Aorta (tissue), 5 donors: ENCODE data around the gene KEAP1. TPM values are rescaled to one million over a fixed set of nuclear protein-coding genes. Genes with fewer than 3 reads are reported as not detected.
A peak's percentile ranks its signal among the peaks of the same experiment; 100 is the strongest.
"Not testable (repeated sequence)": the region's sequence is repeated elsewhere in the genome, so short reads cannot be mapped to it uniquely, and the experiment has no call there.

Source experiments
- ATAC-seq: fragments of 200-7000 bp; cut with Tn5 transposase; one replicate; pipeline ENCODE4 v1.9.1; 2022; ENCODE audit warnings: moderate library complexity; ENCODE audit not compliant: low FRiP score
- DNase-seq, 2 donors: peaks; one replicate each; pipeline ENCODE4 v3.0.0-alpha.2; 2020
- H3K27ac ChIP-seq, 2 donors: one replicate each; pipeline ENCODE4 v1.5.1; 2013; ENCODE audit warnings: low read length in 2 of 2, mild to moderate bottlenecking in 2 of 2, moderate library complexity in 2 of 2, control low read depth in 1 of 2, inconsistent platforms in 1 of 2, low read depth in 1 of 2
- H3K27me3 ChIP-seq, 2 donors: one replicate each; pipeline ENCODE4 v1.6.1; 2013; ENCODE audit warnings: control low read depth in 1 of 2, low read length in 1 of 2, mild to moderate bottlenecking in 1 of 2, moderate library complexity in 1 of 2; ENCODE audit not compliant: insufficient read depth in 2 of 2, control insufficient read depth in 1 of 2
- H3K36me3 ChIP-seq, 2 donors: one replicate each; pipeline ENCODE4 v1.6.1; 2013; ENCODE audit warnings: control low read depth in 1 of 2, low read length in 1 of 2, mild to moderate bottlenecking in 1 of 2; ENCODE audit not compliant: insufficient read depth in 2 of 2, control insufficient read depth in 1 of 2
- H3K4me1 ChIP-seq, 2 donors: one replicate each; pipeline ENCODE4 v1.6.1; 2013; ENCODE audit warnings: low read length in 2 of 2, control low read depth in 1 of 2, mild to moderate bottlenecking in 1 of 2, moderate library complexity in 1 of 2; ENCODE audit not compliant: insufficient read depth in 2 of 2, control insufficient read depth in 1 of 2
- H3K4me3 ChIP-seq, 2 donors: one replicate each; pipeline ENCODE4 v1.5.1; 2013; ENCODE audit warnings: low read length in 2 of 2, control low read depth in 1 of 2, mild to moderate bottlenecking in 1 of 2
- H3K9me3 ChIP-seq: one replicate; pipeline ENCODE4 v1.6.1; 2013; ENCODE audit warnings: mild to moderate bottlenecking, low read length; ENCODE audit not compliant: control insufficient read depth
- WGBS, 2 donors: extraction: QIAGEN DNeasy Blood & Tissue Kit; methylation state at CpG; one replicate each; pipeline ENCODE4 v1.1.7; 2013; 5-methylcytosine and 5-hydroxymethylcytosine counted together
- intact Hi-C, 2 donors: fragments of 100-400 bp; cut with DNase I; formaldehyde crosslinking; loops; one replicate each; pipeline versions ENCODE4 v1.14.2 to v1.15.0; 2022
- long read RNA-seq, 2 donors: library from polyadenylated mRNA; unstranded; transcript quantifications; one replicate each; pipeline ENCODE4 v2.0.0, GENCODE V29; 2020 to 2021
- polyA plus RNA-seq, 2 donors: library from polyadenylated mRNA; stranded (reverse); fragments of 200-250 nt; gene quantifications; one replicate each; pipeline ENCODE4 v1.2.3, GENCODE V29; 2013
- total RNA-seq, 2 donors: library from RNA; stranded (reverse); fragmentation: NEBNext Ultra II Directional; extraction: Animal tissue kit (Norgen Biotek cat#: 25700); gene quantifications; one replicate each; pipeline ENCODE4 v1.2.1, GENCODE V29; 2021
- donor health status: healthy with polysubstance abuse.
- donor health status: Bipolar disorder and iron deficiency.
- donor health status: DM: no; HTN: no; CAD: no.
- donor health status: DM: no; HTN: no; CAD: no.
- donor health status: DM: yes; HTN: yes; CAD: no.

Gene KEAP1
- total RNA-seq: 10 to 100 TPM; 43.6 to 62.8 TPM
- 10 to 100 TPM; 30.9 to 56.2 TPM for polyA plus RNA-seq
- long read RNA-seq, donor 1, transcript KEAP1-201 (6 exons, 2,955 nt): minor isoform, 74 of 457 reads
- long read RNA-seq, donor 1, transcript KEAP1-202 (6 exons, 2,648 nt): major isoform, 305 of 457 reads
- long read RNA-seq, donor 1, partial matches to known transcripts: 51 of 457 reads
- long read RNA-seq, donor 1, other reads (novel, unspliced or antisense): 27 of 457 reads
- long read RNA-seq, donor 2, transcript KEAP1-202 (6 exons, 2,648 nt): major isoform, 28 of 69 reads
- long read RNA-seq, donor 2, transcript KEAP1-201 (6 exons, 2,955 nt): minor isoform, 12 of 69 reads
- long read RNA-seq, donor 2, partial matches to known transcripts: 17 of 69 reads
- long read RNA-seq, donor 2, other reads (novel, unspliced or antisense): 12 of 69 reads

GRCh38 chr19:10503002-10503789 is at the start of gene KEAP1:
Gene KEAP1, minus strand, starts transcription at chr19:10503356. Its CDS starts 3,323 bp downstream, at chr19:10500033.
- Histone ChIP-seq H3K36me3 (peaks cover 0 to 2% of the 10 kb centered on the region in 2 donors), H3K27ac (peak within 1 kb of the TSS; percentile 47 to 88), H3K27me3 (no peaks in the 10 kb centered on the region), H3K4me1 (no peaks in the 10 kb centered on the region), H3K4me3 (peak within 1 kb of the TSS; percentile 70 to 77), H3K9me3 (no peaks in the 10 kb centered on the region)
- intact Hi-C loops: loop anchor here in 1 of 2 donors (5.0 kb wide), 1 partner anchor 64 kb away; the partner anchor contains the start of genes CDKN2D and KRI1
- ATAC-seq (peak; percentile 42), DNase-seq (peak; percentile 66 to 84)
- 3 to 4% methylated on average over 62 to 73 of the region's 73 CpGs for WGBS, 2 donors

- H3K27ac ChIP-seq: no peak overlapping the region
- no peak overlapping the region for H3K4me3 ChIP-seq
- H3K27me3 ChIP-seq: no peaks in the 10 kb centered on the region
- ATAC-seq (peak; percentile 53), DNase-seq (no peak)
- WGBS, 2 donors: 77 to 82% methylated on average over 12 of the region's 12 CpGs
- H3K4me1 ChIP-seq: no peaks in the 10 kb centered on the region
- no peaks in the 10 kb centered on the region for H3K36me3 ChIP-seq
- intact Hi-C loops: no loop called here
- no peaks in the 10 kb centered on the region for H3K9me3 ChIP-seq
Measured at GRCh38 chr19:10552510-10553053, 49.4 kb upstream of the KEAP1 start.

- intact Hi-C loops: no loop called here
- no peaks in the 10 kb centered on the region for H3K27me3 ChIP-seq
- WGBS, 2 donors: 94% methylated on average over 12 of the region's 12 CpGs
- ATAC-seq (no peak), DNase-seq (no peak)
- H3K27ac ChIP-seq: no peak overlapping the region
- no peaks in the 10 kb centered on the region for H3K9me3 ChIP-seq
- H3K4me1 ChIP-seq: no peaks in the 10 kb centered on the region
- no peak overlapping the region for H3K4me3 ChIP-seq
- H3K36me3 ChIP-seq: no peaks in the 10 kb centered on the region
Measured at GRCh38 chr19:10551698-10552301, 48.6 kb upstream of the KEAP1 start.

- H3K4me3 ChIP-seq, DNase-seq, ATAC-seq, H3K27me3 ChIP-seq, H3K4me1 ChIP-seq, H3K9me3 ChIP-seq, intact Hi-C loops, H3K36me3 ChIP-seq, H3K27ac ChIP-seq: not testable (repeated sequence)
- WGBS, 2 donors: 95 to 97% methylated on average over 9 of the region's 9 CpGs
Measured at GRCh38 chr19:10551006-10551405, 47.9 kb upstream of the KEAP1 start.

GRCh38 chr19:10550336-10550735 is 47.2 kb upstream of the KEAP1 start:
- Histone ChIP-seq H3K27ac (no peak overlapping the region), H3K36me3 (no peaks in the 10 kb centered on the region), H3K27me3 (no peaks in the 10 kb centered on the region), H3K4me1 (no peaks in the 10 kb centered on the region), H3K4me3 (no peak overlapping the region), H3K9me3 (no peaks in the 10 kb centered on the region)
- WGBS, 2 donors: 93 to 98% methylated on average over 5 to 6 of the region's 6 CpGs
- DNase-seq (no peak), ATAC-seq (no peak)
- intact Hi-C loops: no loop called here

GRCh38 chr19:10549733-10550132 is 46.6 kb upstream of the KEAP1 start:
- Histone ChIP-seq H3K27me3 (no peaks in the 10 kb centered on the region), H3K9me3 (no peaks in the 10 kb centered on the region), H3K4me1 (no peaks in the 10 kb centered on the region), H3K36me3 (no peaks in the 10 kb centered on the region), H3K4me3 (no peak overlapping the region), H3K27ac (no peak overlapping the region)
- no peak for ATAC-seq
- WGBS, 2 donors: 86 to 87% methylated on average over 7 of the region's 7 CpGs
- intact Hi-C loops: no loop called here
- no peak for DNase-seq

- Histone ChIP-seq H3K36me3 (no peaks in the 10 kb centered on the region), H3K4me1 (no peaks in the 10 kb centered on the region), H3K9me3 (no peaks in the 10 kb centered on the region), H3K27ac (no peak overlapping the region), H3K4me3 (no peak overlapping the region), H3K27me3 (no peaks in the 10 kb centered on the region)
- WGBS, 2 donors: 95% methylated on average over 18 of the region's 18 CpGs
- intact Hi-C loops: no loop called here
- ATAC-seq: no peak
- DNase-seq: no peak
Measured at GRCh38 chr19:10548746-10549276, 45.7 kb upstream of the KEAP1 start.

- Histone ChIP-seq H3K9me3 (no peaks in the 10 kb centered on the region), H3K36me3 (no peaks in the 10 kb centered on the region), H3K4me3 (no peak overlapping the region), H3K27me3 (no peaks in the 10 kb centered on the region), H3K27ac (no peak overlapping the region), H3K4me1 (no peaks in the 10 kb centered on the region)
- intact Hi-C loops: no loop called here
- 90 to 93% methylated on average over 17 of the region's 17 CpGs for WGBS, 2 donors
- no peak for ATAC-seq
- no peak for DNase-seq
Measured at GRCh38 chr19:10546817-10547216, 43.7 kb upstream of the KEAP1 start.
